Activated B cell treated with CpG ODN at 0.5 μM for 24 hours (primary cell): ENCODE measurements around the gene NLRP6. TPM values are rescaled to one million over a fixed set of nuclear protein-coding genes. Genes with fewer than 3 reads are reported as not detected.
"Not testable (repeated sequence)": the region's sequence is repeated elsewhere in the genome, so short reads cannot be mapped to it uniquely, and the experiment has no call there.

Experiments used
- ATAC-seq: fragments of 200-7000 bp; cut with Tn5 transposase; one replicate; pipeline ENCODE4 v1.10.0; 2021; ENCODE audit warnings: low read depth, mild to moderate bottlenecking, moderate library complexity
- CTCF ChIA-PET: fragments of 350-600 bp; sonication (Branson Sonifier 250); formaldehyde crosslinking; loops from one replicate; lab custom pipeline; 2021; ENCODE audit warnings: antibody characterized with exemption; lab: Charles Lee
- POLR2A ChIA-PET: fragments of 350-600 bp; sonication (Branson Sonifier 250); formaldehyde crosslinking; loops from one replicate; lab custom pipeline; 2021; ENCODE audit warnings: antibody characterized with exemption; lab: Charles Lee
- DNase-seq: peaks from one replicate; pipeline ENCODE4 v3.0.0; 2022
- H3K27ac Mint-ChIP-seq: one replicate; pipeline ENCODE4 v1.8.0; 2020; ENCODE audit warnings: mixed read lengths
- H3K27me3 Mint-ChIP-seq: one replicate; pipeline ENCODE4 v1.8.0; 2021; ENCODE audit warnings: mixed read lengths
- H3K36me3 Mint-ChIP-seq: one replicate; pipeline ENCODE4 v1.8.0; 2021; ENCODE audit warnings: low read depth, mixed read lengths
- H3K4me1 Mint-ChIP-seq: one replicate; pipeline ENCODE4 v1.8.0; 2021; ENCODE audit warnings: mixed read lengths
- H3K4me3 Mint-ChIP-seq: one replicate; pipeline ENCODE4 v1.8.0; 2020; ENCODE audit warnings: mild to moderate bottlenecking, mixed read lengths
- H3K9me3 Mint-ChIP-seq: one replicate; pipeline ENCODE4 v1.8.0; 2020; ENCODE audit warnings: mixed read lengths
- CTCF ChIP-seq: fragments of 200-600 bp; IDR thresholded peaks from one replicate; pipeline ENCODE4 v1.8.0; 2022; ENCODE audit warnings: antibody characterized with exemption, mild to moderate bottlenecking
- intact Hi-C: fragments of 100-400 bp; cut with micrococcal nuclease; formaldehyde crosslinking; loops from one replicate; pipeline ENCODE4 v1.15.1; 2024
- total RNA-seq: library from RNA; stranded (reverse); gene quantifications from 2 replicates; pipeline ENCODE4 v1.2.3, GENCODE V29; 2022

NLRP6 gene
- total RNA-seq, 1 donor from 2014 or later, result 0.64 TPM

GRCh38 chr11:313787-314553 is 35.8 kb downstream of the NLRP6 start, which contains the start of gene IFITM1:
IFITM1 (plus strand) TSS chr11:314040; CDS start chr11:314171, 131 bp downstream.
- DNase-seq (peak; percentile 42), ATAC-seq (peak; percentile 16)
- Mint-ChIP-seq H3K27ac (peak within 1 kb of the TSS; percentile 89), H3K27me3 (no peaks in the 10 kb centered on the region), H3K4me3 (peak within 1 kb of the TSS; percentile 81), H3K4me1 (peaks cover 59% of the 10 kb centered on the region), H3K9me3 (no peaks in the 10 kb centered on the region), H3K36me3 (no peaks in the 10 kb centered on the region)
- no peak for TF ChIP-seq CTCF
- intact Hi-C loops, result loop anchor here (2.0 kb wide), 2 partner anchors 13 to 39 kb away; no protein-coding TSS in a partner anchor
- ChIA-PET POLR2A (interaction anchor here (1.7 to 2.3 kb wide), 2 partner anchors 41 to 46 kb away, joined by 11 to 12 read pairs; no protein-coding TSS in a partner anchor), CTCF (interaction anchor here (1.2 kb wide), 1 partner anchor 63 kb away, joined by 4 read pairs; no protein-coding TSS in a partner anchor)

GRCh38 chr11:314554-314875 is 36.3 kb downstream of the NLRP6 start:
- CTCF ChIA-PET, result interaction anchor here (1.2 kb wide), 1 partner anchor 64 kb away, joined by 4 read pairs; no protein-coding TSS in a partner anchor
- DNase-seq, ATAC-seq: not testable (repeated sequence)

DNA sequence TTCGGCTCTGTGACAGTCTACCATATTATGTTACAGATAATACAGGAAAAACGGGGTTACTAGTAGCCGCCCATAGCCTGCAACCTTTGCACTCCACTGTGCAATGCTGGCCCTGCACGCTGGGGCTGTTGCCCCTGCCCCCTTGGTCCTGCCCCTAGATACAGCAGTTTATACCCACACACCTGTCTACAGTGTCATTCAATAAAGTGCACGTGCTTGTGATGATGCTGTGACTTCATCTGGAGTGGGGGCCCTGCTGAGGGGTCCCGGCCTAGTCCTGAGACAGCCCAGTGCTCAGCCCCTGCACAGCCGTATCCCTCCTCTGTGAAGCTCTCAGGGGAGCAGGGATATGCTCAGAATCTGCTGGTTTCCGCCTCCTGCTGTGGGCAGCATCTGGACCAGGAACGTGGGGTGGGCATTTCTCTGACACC is 36.9 kb downstream of the NLRP6 start:
- TF ChIP-seq CTCF, result no peak
- H3K4me3 Mint-ChIP-seq, result peak overlapping the region; percentile 81
- ATAC-seq, result no peak
- no peaks in the 10 kb centered on the region for H3K9me3 Mint-ChIP-seq
- CTCF ChIA-PET, result interaction anchor here (1.2 to 3.1 kb wide), 2 partner anchors 8 to 64 kb away, joined by 4 to 27 read pairs; partner anchors contain the start of gene IFITM2
- DNase-seq, result no peak
- peaks cover 56% of the 10 kb centered on the region for H3K4me1 Mint-ChIP-seq
- POLR2A ChIA-PET, result interaction anchor here (0.7 to 2.3 kb wide), 4 partner anchors 40 to 133 kb away, joined by 3 to 12 read pairs (median 4); partner anchors contain the start of genes BET1L and RIC8A
- intact Hi-C loops, result loop anchor here (2.0 kb wide), 1 partner anchor 38 kb away; no protein-coding TSS in a partner anchor
- H3K36me3 Mint-ChIP-seq, result no peaks in the 10 kb centered on the region
- peak overlapping the region; percentile 89 for H3K27ac Mint-ChIP-seq
- H3K27me3 Mint-ChIP-seq, result no peaks in the 10 kb centered on the region

More at GRCh38 chr11:314554-314875, 36.3 kb downstream of the NLRP6 start:
- intact Hi-C loops, result loop anchor here (2.0 kb wide), 1 partner anchor 38 kb away; no protein-coding TSS in a partner anchor
- H3K27ac Mint-ChIP-seq, result peak overlapping the region; percentile 89
- peak overlapping the region; percentile 81 for H3K4me3 Mint-ChIP-seq
- H3K27me3 Mint-ChIP-seq, H3K36me3 Mint-ChIP-seq, H3K9me3 Mint-ChIP-seq: not testable (repeated sequence)
- H3K4me1 Mint-ChIP-seq, result peaks cover 56% of the 10 kb centered on the region
- POLR2A ChIA-PET, result interaction anchor here (1.5 to 2.3 kb wide), 2 partner anchors 41 to 107 kb away, joined by 4 to 12 read pairs; partner anchors contain the start of genes BET1L and RIC8A

- no peaks in the 10 kb centered on the region for H3K27me3 Mint-ChIP-seq
- no peak for DNase-seq
- H3K27ac Mint-ChIP-seq, result no peak overlapping the region
- no peaks in the 10 kb centered on the region for H3K36me3 Mint-ChIP-seq
- H3K4me3 Mint-ChIP-seq, result peak overlapping the region; percentile 81
- ATAC-seq, result no peak
- H3K4me1 Mint-ChIP-seq, result peaks cover 61% of the 10 kb centered on the region
- ChIA-PET CTCF (interaction anchor here (1.2 to 3.1 kb wide), 2 partner anchors 9 to 65 kb away, joined by 4 to 27 read pairs; partner anchors contain the start of gene IFITM2), POLR2A (interaction anchor here (0.7 to 2.3 kb wide), 4 partner anchors 40 to 133 kb away, joined by 3 to 12 read pairs (median 4); partner anchors contain the start of genes BET1L and RIC8A)
- intact Hi-C loops, result loop anchor here (2.0 kb wide), 1 partner anchor 37 kb away; no protein-coding TSS in a partner anchor
- TF ChIP-seq CTCF, result no peak
- no peaks in the 10 kb centered on the region for H3K9me3 Mint-ChIP-seq
Measured at GRCh38 chr11:315516-315994, 37.3 kb downstream of the NLRP6 start.

DNA sequence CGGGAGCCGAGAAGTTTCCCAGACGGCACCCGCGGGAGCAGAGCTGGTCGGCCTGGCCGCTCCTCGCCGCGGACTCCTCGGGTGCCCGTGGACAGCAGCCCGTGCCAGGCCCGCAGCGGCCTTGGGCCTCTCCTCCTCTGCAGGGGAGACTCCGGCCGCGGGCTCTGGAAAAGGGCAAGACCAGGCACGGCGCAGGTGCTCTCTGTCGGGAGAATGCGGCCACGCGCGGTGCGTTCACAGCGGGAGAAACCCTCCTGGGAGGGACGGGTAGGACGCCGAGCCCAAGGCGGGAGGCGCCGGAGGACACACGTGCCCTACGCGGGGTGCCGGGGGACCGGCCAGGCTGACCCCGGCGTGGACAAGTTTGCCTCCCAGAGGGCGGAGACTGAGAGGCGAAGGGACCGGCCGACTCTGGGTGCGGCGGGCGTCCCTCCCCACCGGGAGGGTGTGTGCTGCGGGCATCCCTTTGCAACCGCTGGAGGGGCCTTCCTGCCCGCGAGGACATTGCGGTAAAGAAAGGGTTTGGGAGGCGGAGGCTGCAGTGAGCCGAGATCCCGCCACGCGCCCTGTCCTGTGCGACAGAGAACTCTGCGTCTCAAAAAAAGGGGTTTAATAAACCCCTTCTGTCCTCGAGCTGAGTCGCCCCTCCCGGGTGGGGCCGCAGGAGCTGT is 38.0 kb downstream of the NLRP6 start:
- Mint-ChIP-seq H3K4me3 (no peak overlapping the region), H3K4me1 (peaks cover 65% of the 10 kb centered on the region), H3K27ac (peak overlapping the region; percentile 68), H3K9me3 (no peaks in the 10 kb centered on the region), H3K36me3 (no peaks in the 10 kb centered on the region), H3K27me3 (no peaks in the 10 kb centered on the region)
- ATAC-seq (no peak), DNase-seq (peak; percentile 15)
- ChIA-PET POLR2A (interaction anchor here (0.6 to 2.3 kb wide), 11 partner anchors 9 to 132 kb away, joined by 3 to 22 read pairs (median 5); partner anchors contain the start of genes BET1L, IFITM2 and RIC8A), CTCF (interaction anchor here (1.5 to 3.1 kb wide), 3 partner anchors 10 to 65 kb away, joined by 3 to 27 read pairs (median 6); partner anchors contain the start of gene IFITM2)
- TF ChIP-seq CTCF, result no peak
- intact Hi-C loops, result no loop called here
